Loucy (cell line): ENCODE measurements around the gene MRFAP1L1.
A peak's percentile ranks its signal among the peaks of the same experiment; 100 is the strongest.

Experiments
- H2AFZ ChIP-seq: fragments of 200-600 bp; sonication (generic); 2 replicates; pipeline ENCODE4 v1.6.0; 2016; ENCODE audit warnings: antibody characterized with exemption, mild to moderate bottlenecking, low read length, moderate library complexity
- H3F3A ChIP-seq: fragments of 200-600 bp; 2 replicates; pipeline ENCODE4 v1.6.0; 2016; ENCODE audit warnings: antibody characterized with exemption, low read depth, mild to moderate bottlenecking
- H3K27me3 ChIP-seq: fragments of 200-600 bp; sonication (generic); 2 replicates; pipeline ENCODE4 v1.6.1; 2014; ENCODE audit warnings: low read length, mild to moderate bottlenecking; ENCODE audit not compliant: insufficient read depth, poor library complexity, severe bottlenecking
- H3K36me3 ChIP-seq: fragments of 200-600 bp; sonication (generic); 2 replicates; pipeline ENCODE4 v1.6.1; 2016; ENCODE audit warnings: low read length; ENCODE audit not compliant: insufficient read depth
- H3K4me1 ChIP-seq: fragments of 200-600 bp; sonication (generic); 2 replicates; pipeline ENCODE4 v1.5.1; 2014; ENCODE audit warnings: low read length, mild to moderate bottlenecking; ENCODE audit not compliant: insufficient read depth, poor library complexity, severe bottlenecking
- H3K4me2 ChIP-seq: fragments of 200-600 bp; sonication (generic); 2 replicates; pipeline ENCODE4 v1.6.0; 2014; ENCODE audit warnings: antibody characterized with exemption, low read length, low read depth, mild to moderate bottlenecking; ENCODE audit not compliant: poor library complexity, severe bottlenecking
- H3K4me3 ChIP-seq: fragments of 200-600 bp; sonication (generic); 2 replicates; pipeline ENCODE4 v1.5.1; 2014; ENCODE audit warnings: low read length, mild to moderate bottlenecking, mixed read lengths; ENCODE audit not compliant: poor library complexity, severe bottlenecking
- H3K79me2 ChIP-seq: fragments of 200-600 bp; sonication (generic); 2 replicates; pipeline ENCODE4 v1.6.1; 2014; ENCODE audit warnings: low read length; ENCODE audit not compliant: insufficient read depth
- H3K9ac ChIP-seq: fragments of 200-600 bp; sonication (generic); 2 replicates; pipeline ENCODE4 v1.6.0; 2014; ENCODE audit warnings: mild to moderate bottlenecking, low read depth, low read length, moderate library complexity; ENCODE audit not compliant: poor library complexity, severe bottlenecking
- H3K9me2 ChIP-seq: fragments of 200-600 bp; sonication (generic); replicated peaks from 2 replicates; pipeline ENCODE4 v1.6.1; 2016; ENCODE audit warnings: low read depth, low read length, mixed read lengths
- H3K9me3 ChIP-seq: fragments of 200-600 bp; sonication (generic); 2 replicates; pipeline ENCODE4 v1.6.1; 2014; ENCODE audit warnings: mild to moderate bottlenecking, antibody characterized with exemption, low read length, low read depth; ENCODE audit not compliant: insufficient read depth
- H4K20me1 ChIP-seq: fragments of 200-600 bp; sonication (generic); 2 replicates; pipeline ENCODE4 v1.6.0; 2014; ENCODE audit warnings: antibody characterized with exemption, low read length, mild to moderate bottlenecking; ENCODE audit not compliant: insufficient read depth, poor library complexity, severe bottlenecking
- EZH2phosphoT487 ChIP-seq: fragments of 200-600 bp; IDR thresholded peaks from 2 replicates; pipeline ENCODE4 v1.6.1; 2018; ENCODE audit warnings: antibody characterized with exemption, mild to moderate bottlenecking, moderate library complexity, borderline replicate concordance
- TF ChIP-seq, protein P1 (sequence below): fragments of 200-600 bp; sonication (generic); conservative IDR thresholded peaks from 2 replicates; pipeline ENCODE4 v1.5.1; 2014; ENCODE audit warnings: mild to moderate bottlenecking, antibody characterized with exemption, low read length

Gene MRFAP1L1

DNA sequence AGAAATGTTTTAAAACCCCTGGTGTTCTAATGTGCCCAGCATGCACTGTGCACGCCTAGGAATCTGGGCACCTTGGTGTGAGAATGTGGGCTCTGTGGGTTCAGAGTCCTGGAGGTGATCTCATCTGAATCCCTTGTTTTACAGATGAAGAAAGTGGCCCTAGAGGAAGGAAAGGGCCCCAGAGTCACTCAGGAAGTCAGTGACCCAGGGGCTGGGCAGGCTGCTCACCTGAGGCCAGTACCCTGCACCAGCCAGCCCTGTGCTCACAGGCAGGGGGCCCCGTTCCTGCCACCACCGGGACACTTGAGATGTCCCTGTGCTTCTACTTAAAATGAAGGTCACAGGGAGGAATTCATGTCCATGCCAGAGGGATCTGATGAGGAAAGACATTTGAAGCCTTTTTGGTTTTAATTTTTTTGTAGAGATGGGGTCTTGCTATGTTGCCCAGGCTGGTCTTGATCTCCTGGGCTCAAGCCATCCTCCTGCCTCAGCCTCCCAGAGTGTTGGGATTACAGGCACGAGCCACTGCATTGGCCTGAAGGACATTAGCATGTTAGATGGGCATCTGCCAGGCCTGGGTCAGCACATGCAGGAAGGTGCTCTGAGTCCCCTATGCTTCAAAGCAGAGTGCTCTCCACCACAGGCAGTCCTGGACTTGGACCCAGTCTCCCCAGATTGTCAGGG is 23.4 kb downstream of the MRFAP1L1 start:
- H3K9me2 ChIP-seq: no peaks in the 10 kb centered on the region
- peaks cover 18% of the 10 kb centered on the region; the same call in 1 of the 2 replicates for H3K79me2 ChIP-seq
- no peak for TF ChIP-seq EZH2phosphoT487
- TF ChIP-seq, protein P1, sequence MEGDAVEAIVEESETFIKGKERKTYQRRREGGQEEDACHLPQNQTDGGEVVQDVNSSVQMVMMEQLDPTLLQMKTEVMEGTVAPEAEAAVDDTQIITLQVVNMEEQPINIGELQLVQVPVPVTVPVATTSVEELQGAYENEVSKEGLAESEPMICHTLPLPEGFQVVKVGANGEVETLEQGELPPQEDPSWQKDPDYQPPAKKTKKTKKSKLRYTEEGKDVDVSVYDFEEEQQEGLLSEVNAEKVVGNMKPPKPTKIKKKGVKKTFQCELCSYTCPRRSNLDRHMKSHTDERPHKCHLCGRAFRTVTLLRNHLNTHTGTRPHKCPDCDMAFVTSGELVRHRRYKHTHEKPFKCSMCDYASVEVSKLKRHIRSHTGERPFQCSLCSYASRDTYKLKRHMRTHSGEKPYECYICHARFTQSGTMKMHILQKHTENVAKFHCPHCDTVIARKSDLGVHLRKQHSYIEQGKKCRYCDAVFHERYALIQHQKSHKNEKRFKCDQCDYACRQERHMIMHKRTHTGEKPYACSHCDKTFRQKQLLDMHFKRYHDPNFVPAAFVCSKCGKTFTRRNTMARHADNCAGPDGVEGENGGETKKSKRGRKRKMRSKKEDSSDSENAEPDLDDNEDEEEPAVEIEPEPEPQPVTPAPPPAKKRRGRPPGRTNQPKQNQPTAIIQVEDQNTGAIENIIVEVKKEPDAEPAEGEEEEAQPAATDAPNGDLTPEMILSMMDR: peak; percentile 38
- no peak overlapping the region for H3K4me2 ChIP-seq
- H3K36me3 ChIP-seq: no peaks in the 10 kb centered on the region
- H3F3A ChIP-seq: no peaks in the 10 kb centered on the region
- H2AFZ ChIP-seq: no peak overlapping the region
- no peaks in the 10 kb centered on the region for H4K20me1 ChIP-seq
- peaks cover 36% of the 10 kb centered on the region for H3K4me1 ChIP-seq
- H3K27me3 ChIP-seq: no peaks in the 10 kb centered on the region
- H3K9me3 ChIP-seq: no peaks in the 10 kb centered on the region
- H3K4me3 ChIP-seq: no peak overlapping the region
- no peak overlapping the region for H3K9ac ChIP-seq

- H3F3A ChIP-seq: no peaks in the 10 kb centered on the region
- H3K9ac ChIP-seq: no peak overlapping the region
- no peaks in the 10 kb centered on the region for H3K9me2 ChIP-seq
- H3K4me3 ChIP-seq: no peak overlapping the region
- no peaks in the 10 kb centered on the region for H4K20me1 ChIP-seq
- H3K9me3 ChIP-seq: no peaks in the 10 kb centered on the region
- H2AFZ ChIP-seq: no peak overlapping the region
- TF ChIP-seq EZH2phosphoT487: no peak
- TF ChIP-seq, protein P1: no peak
- H3K36me3 ChIP-seq: no peaks in the 10 kb centered on the region
- H3K79me2 ChIP-seq: peaks cover 20% of the 10 kb centered on the region; the same call in 1 of the 2 replicates
- no peaks in the 10 kb centered on the region for H3K27me3 ChIP-seq
- H3K4me2 ChIP-seq: no peak overlapping the region
- H3K4me1 ChIP-seq: peaks cover 22% of the 10 kb centered on the region
These were observed 25.0 kb downstream of the MRFAP1L1 start for GRCh38 chr4:6684656-6685055.

GRCh38 chr4:6682862-6683590 is 26.6 kb downstream of the MRFAP1L1 start:
- Histone ChIP-seq H3F3A (no peaks in the 10 kb centered on the region), H3K4me1 (peaks cover 7% of the 10 kb centered on the region), H3K4me3 (no peak overlapping the region), H2AFZ (no peak overlapping the region), H3K27me3 (no peaks in the 10 kb centered on the region), H3K79me2 (peaks cover 21% of the 10 kb centered on the region; the same call in 1 of the 2 replicates), H3K9ac (no peak overlapping the region), H4K20me1 (no peaks in the 10 kb centered on the region), H3K9me3 (no peaks in the 10 kb centered on the region), H3K9me2 (no peaks in the 10 kb centered on the region), H3K36me3 (no peaks in the 10 kb centered on the region), H3K4me2 (no peak overlapping the region)
- TF ChIP-seq, protein P1: no peak
- TF ChIP-seq EZH2phosphoT487: no peak
